HepG2 (cell line): ENCODE results near the gene SYNJ2. TPM values are rescaled to one million over a fixed set of nuclear protein-coding genes. Genes with fewer than 3 reads are reported as not detected.

Experiments
- ATAC-seq: fragments of 200-7000 bp; cut with Tn5 transposase; 3 replicates; pipeline ENCODE4 v1.9.1; 2020; ENCODE audit warnings: mild to moderate bottlenecking, moderate library complexity
- BruUV-seq: library from RNA; stranded (reverse); fragments of 400-500 nt; replicated peaks from 2 replicates; lab custom pipeline; 2021; lab: Mats Ljungman, UMichigan
- CTCF ChIA-PET: fragments of 300-600 bp; formaldehyde crosslinking; extraction: SDS; loops from one replicate; lab custom pipeline; 2021; ENCODE audit warnings: low total read pairs, inconsistent platforms, low intra/inter-chr PET ratio; lab: Yijun Ruan, JAX
- POLR2A ChIA-PET: fragments of 350-600 bp; sonication (Branson Sonifier 250); formaldehyde crosslinking; loops from one replicate; lab custom pipeline; 2020; ENCODE audit warnings: antibody characterized with exemption, inconsistent platforms; lab: Yijun Ruan, JAX
- DNase-seq: peaks from one replicate; pipeline ENCODE4 v3.0.0-alpha.2; 2015; ENCODE audit warnings: low spot score
- FAIRE-seq: peaks from 3 replicates; lab custom pipeline; 2011; peaks lifted over from hg19 to GRCh38; lab: Jason Lieb, UNC
- H2AFZ ChIP-seq: one replicate; pipeline ENCODE4 v1.6.1; 2011; ENCODE audit warnings: low read length, inconsistent platforms
- H3K27ac ChIP-seq: fragments of 300-600 bp; 3 replicates; pipeline ENCODE4 v1.8.0; 2011; ENCODE audit warnings: mixed run types, mild to moderate bottlenecking, mixed read lengths, low read length, inconsistent platforms; ENCODE audit not compliant: insufficient read depth; ENCODE audit errors: extremely low read length
- H3K27me3 ChIP-seq, 2 experiments: fragments of 200-600 bp in 1 of 2; 2 replicates in 1 of 2; 3 replicates in 1 of 2; pipeline versions ENCODE4 v1.6.0 to v1.8.0; 2011; ENCODE audit warnings: low read length in 2 of 2, mild to moderate bottlenecking in 2 of 2, moderate library complexity in 2 of 2, inconsistent platforms in 1 of 2; ENCODE audit not compliant: insufficient read depth in 2 of 2, control insufficient read depth in 1 of 2
- H3K36me3 ChIP-seq, 2 experiments: fragments of 200-600 bp in 1 of 2; replicated peaks in 1 of 2; 2 replicates in 1 of 2; 3 replicates in 1 of 2; pipeline versions ENCODE4 v1.5.1 to v1.8.0; 2011; ENCODE audit warnings: low read length in 2 of 2, inconsistent platforms in 1 of 2; ENCODE audit not compliant: insufficient read depth in 2 of 2, control insufficient read depth in 1 of 2
- H3K4me1 ChIP-seq: 2 replicates; pipeline ENCODE4 v1.5.1; 2012; ENCODE audit warnings: low read length, inconsistent platforms; ENCODE audit not compliant: insufficient read depth
- H3K4me2 ChIP-seq: 2 replicates; pipeline ENCODE4 v1.6.0; 2011; ENCODE audit warnings: low read depth, low read length, inconsistent platforms
- H3K4me3 ChIP-seq, 3 experiments: fragments of 200-600 bp in 1 of 3; sonication (generic), shearing (Covaris generic) in 1 of 3; replicated peaks in 1 of 3; 2 replicates each; pipeline ENCODE4 v1.5.1; 2011 to 2016; ENCODE audit warnings: low read length in 3 of 3, inconsistent platforms in 2 of 3, low read depth in 2 of 3, mild to moderate bottlenecking in 2 of 3, control low read depth in 1 of 3, mixed read lengths in 1 of 3; ENCODE audit not compliant: insufficient read depth in 1 of 3
- H3K79me2 ChIP-seq: one replicate; pipeline ENCODE4 v1.6.1; 2011; ENCODE audit warnings: low read length, inconsistent platforms; ENCODE audit not compliant: insufficient read depth
- H3K9ac ChIP-seq: 2 replicates; pipeline ENCODE4 v1.6.0; 2011; ENCODE audit warnings: mild to moderate bottlenecking, low read depth, low read length, inconsistent platforms; ENCODE audit not compliant: insufficient read depth
- H3K9me3 ChIP-seq: 2 replicates; pipeline ENCODE4 v1.5.1; 2012; ENCODE audit warnings: mild to moderate bottlenecking, low read length
- H4K20me1 ChIP-seq: 2 replicates; pipeline ENCODE4 v1.6.0; 2011; ENCODE audit warnings: inconsistent platforms, mild to moderate bottlenecking, low read length, moderate library complexity; ENCODE audit not compliant: insufficient read depth
- CEBPG ChIP-seq: IDR thresholded peaks from 2 replicates; pipeline ENCODE4 v1.6.1; 2016
- DNMT3B ChIP-seq: conservative IDR thresholded peaks from 2 replicates; pipeline ENCODE4 v1.6.1; 2016; ENCODE audit warnings: missing biosample characterization, control low read depth
- E2F2 ChIP-seq: sonication (generic); formaldehyde crosslinking; IDR thresholded peaks from 2 replicates; pipeline ENCODE4 v1.4.0; 2020; ENCODE audit warnings: missing genetic modification reagents, borderline replicate concordance
- MXI1 ChIP-seq: IDR thresholded peaks from 3 replicates; pipeline ENCODE4 v1.6.1; 2012; ENCODE audit warnings: low read depth, low read length, inconsistent platforms, borderline replicate concordance
- PHF5A ChIP-seq: IDR thresholded peaks from one replicate; pipeline ENCODE4 v1.6.1; 2018; ENCODE audit warnings: low read depth, missing genetic modification reagents; ENCODE audit not compliant: unreplicated experiment
- RARG ChIP-seq: sonication (generic); formaldehyde crosslinking; IDR thresholded peaks from 2 replicates; pipeline ENCODE4 v1.4.0; 2020; ENCODE audit warnings: low read depth, mild to moderate bottlenecking, missing genetic modification reagents
- SRY ChIP-seq: sonication (generic); formaldehyde crosslinking; IDR thresholded peaks from 2 replicates; pipeline ENCODE4 v1.8.0; 2022; ENCODE audit warnings: mild to moderate bottlenecking, missing genetic modification reagents
- SSRP1 ChIP-seq: IDR thresholded peaks from 2 replicates; pipeline ENCODE4 v1.6.1; 2016; ENCODE audit warnings: control low read depth
- STAT5B ChIP-seq: sonication (generic); formaldehyde crosslinking; IDR thresholded peaks from 2 replicates; pipeline ENCODE4 v1.4.0; 2020; ENCODE audit warnings: missing genetic modification reagents
- ZBTB37 ChIP-seq: sonication (generic); formaldehyde crosslinking; IDR thresholded peaks from 2 replicates; pipeline ENCODE4 v1.4.0; 2020; ENCODE audit warnings: mild to moderate bottlenecking, missing genetic modification reagents
- ZGPAT ChIP-seq: IDR thresholded peaks from 2 replicates; pipeline ENCODE4 v1.6.1; 2016; ENCODE audit warnings: mild to moderate bottlenecking
- ZNF251 ChIP-seq: sonication (generic); formaldehyde crosslinking; IDR thresholded peaks from 2 replicates; pipeline ENCODE4 v1.9.0; 2021; ENCODE audit warnings: mild to moderate bottlenecking, missing genetic modification reagents
- ZNF501 ChIP-seq: sonication (generic); formaldehyde crosslinking; IDR thresholded peaks from 2 replicates; pipeline ENCODE4 v1.5.1; 2020; ENCODE audit warnings: mild to moderate bottlenecking, moderate library complexity, missing genetic modification reagents
- ZNF746 ChIP-seq: sonication (generic); formaldehyde crosslinking; IDR thresholded peaks from 2 replicates; pipeline ENCODE4 v1.8.0; 2022; ENCODE audit warnings: mild to moderate bottlenecking, missing genetic modification reagents
- WGBS: methylation state at CpG from one replicate; pipeline ENCODE4 v1.1.6; 2017; ENCODE audit warnings: low lambda C conversion rate; 5-methylcytosine and 5-hydroxymethylcytosine counted together
- in situ Hi-C: cut with HindIII; loops from 2 replicates; pipeline ENCODE4 v1.10.0; 2017; ENCODE audit warnings: low pct_unique_long_range_greater_than_20kb; ENCODE audit not compliant: extremely low pct_ligation_motif_present
- intact Hi-C: fragments of 100-400 bp; cut with micrococcal nuclease; formaldehyde crosslinking; loops from one replicate; pipeline ENCODE4 v1.10.0; 2022; ENCODE audit not compliant: unreplicated experiment
- polyA plus RNA-seq, 8 experiments: library from polyadenylated mRNA; depleted of rRNA in 3 of 8; stranded (reverse) in 7 of 8; unstranded in 1 of 8; fragments of >200 nt; fragmentation: Illumina TruSeq in 4 of 8; extraction: Trizol in 4 of 8; gene quantifications; 2 replicates each; pipeline versions ENCODE4 v1.2.1 to v1.2.3, GENCODE V29; 2011 to 2016; ENCODE audit warnings: low read depth in 4 of 8, missing spikeins in 1 of 8, mixed read lengths in 1 of 8; ENCODE audit not compliant: insufficient read depth in 1 of 8
- total RNA-seq, 5 experiments: library from RNA; depleted of rRNA; stranded (reverse); fragments of >200 nt; fragmentation: Illumina TruSeq; extraction: Trizol; gene quantifications; 2 replicates each; pipeline ENCODE4 v1.2.3, GENCODE V29; 2016; ENCODE audit warnings: low read depth in 1 of 5
- TF ChIP-seq, protein P1 (sequence below): sonication (generic); formaldehyde crosslinking; IDR thresholded peaks from 2 replicates; pipeline ENCODE4 v1.5.0; 2020; ENCODE audit warnings: mild to moderate bottlenecking, missing genetic modification reagents

The SYNJ2 gene
- total and polyA plus RNA-seq, 2 of the 13 experiments (the other 11 are each of a cell fraction or from before 2014, with no cell fraction given) = 39.1 to 57.6 TPM

DNA sequence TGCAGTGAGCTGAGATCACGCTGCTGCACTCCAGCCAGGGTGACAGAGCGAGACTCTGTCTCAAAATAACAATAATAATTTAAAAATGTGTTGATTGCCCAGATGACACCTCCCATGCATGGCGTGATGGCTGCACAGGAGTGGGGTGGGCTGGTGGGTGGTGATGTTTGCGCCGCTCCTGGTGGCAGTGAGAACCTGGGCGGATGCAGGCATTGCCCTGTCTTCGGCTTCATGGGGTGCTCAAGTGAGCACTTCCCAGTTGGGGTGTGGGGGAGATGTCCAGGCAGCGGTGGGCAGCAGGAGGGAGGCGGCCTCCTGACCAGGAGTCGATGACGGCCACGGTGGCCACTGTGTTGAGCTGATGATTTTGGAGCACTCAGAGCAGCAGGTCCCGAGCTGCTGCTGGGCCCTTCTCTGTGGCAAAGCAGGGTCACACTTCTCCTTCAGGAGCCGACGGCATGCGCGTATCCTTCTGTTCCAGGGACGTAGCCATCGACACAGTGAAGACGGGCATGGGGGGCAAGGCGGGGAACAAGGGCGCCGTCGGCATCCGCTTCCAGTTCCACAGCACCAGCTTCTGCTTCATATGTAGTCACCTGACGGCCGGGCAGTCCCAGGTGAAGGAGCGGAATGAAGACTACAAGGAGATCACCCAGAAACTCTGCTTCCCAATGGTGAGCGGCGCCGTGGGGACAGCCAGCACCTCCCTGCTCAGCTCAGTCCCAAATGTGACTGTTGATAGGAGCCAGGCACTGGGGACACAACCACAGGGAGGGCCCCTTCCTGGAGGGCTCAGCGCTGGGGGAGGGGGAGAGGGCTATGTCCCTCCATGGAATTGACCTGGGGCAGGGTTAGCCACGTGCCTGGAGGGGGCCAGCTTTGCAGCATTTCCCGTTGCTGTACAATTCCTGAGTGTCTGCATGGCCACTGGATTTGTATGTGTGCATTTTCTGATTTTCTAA lies 89.7 kb downstream of the SYNJ2 start (continued):
- TF ChIP-seq E2F2 (CRISPR knock-in tag) = no peak
- TF ChIP-seq, all 625 proteins: peak for 18

DNA sequence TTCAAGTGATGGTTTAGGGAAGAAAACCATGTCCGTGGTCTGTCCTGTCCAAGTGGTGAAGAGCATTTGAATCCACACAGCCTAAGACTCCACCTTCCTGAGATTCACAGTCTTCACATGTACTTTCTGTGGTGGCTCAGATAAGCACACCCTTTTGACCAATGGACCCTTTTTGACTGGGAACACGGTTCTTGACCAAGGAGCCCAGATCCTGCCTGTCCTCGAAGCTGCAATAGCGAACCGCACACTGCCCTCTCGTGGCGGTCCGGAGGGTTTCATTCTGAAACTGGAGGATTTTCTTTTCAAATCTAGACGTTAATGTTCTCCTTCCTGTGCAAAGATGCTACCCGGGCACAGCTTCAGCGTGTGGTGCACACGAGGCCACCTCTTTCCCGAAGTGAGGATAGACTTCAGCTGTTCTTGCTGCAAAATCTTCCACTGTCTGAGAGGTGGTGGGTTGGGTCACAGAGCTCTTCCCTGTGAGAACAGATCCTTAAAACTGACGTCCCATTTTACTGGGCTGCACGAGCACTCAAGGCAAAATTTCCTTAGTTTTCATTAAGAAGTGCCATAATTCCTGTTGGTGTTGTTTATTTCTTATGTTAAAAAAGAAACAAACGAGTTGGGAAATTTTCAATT lies 90.5 kb downstream of the SYNJ2 start:
- WGBS = 26% methylated on average over 16 of the region's 16 CpGs
- intact Hi-C loops (loop anchor here (1.0 to 10.0 kb wide), 5 partner anchors 38 to 117 kb away; partner anchors contain the start of gene SYNJ2), in situ Hi-C loops (loop anchor here (5.0 kb wide), 1 partner anchor 90 kb away; the partner anchor contains the start of gene SYNJ2)
- BruUV-seq = no TSS peak
- Histone ChIP-seq H2AFZ (no peak overlapping the region), H3K4me2 (no peak overlapping the region), H3K9ac (no peak overlapping the region), H4K20me1 (no peaks in the 10 kb centered on the region), H3K4me1 (peaks cover 32% of the 10 kb centered on the region), H3K9me3 (no peaks in the 10 kb centered on the region), H3K36me3 (peaks cover 51 to 84% of the 10 kb centered on the region in 2 experiments), H3K27me3 (no peaks in the 10 kb centered on the region), H3K79me2 (no peaks in the 10 kb centered on the region), H3K27ac (peak overlapping the region; percentile 16), H3K4me3 (no peak overlapping the region)
- FAIRE-seq (peak; percentile 98), DNase-seq (peak; percentile 71), ATAC-seq (peak; percentile 77)
- ChIA-PET CTCF (interaction anchor here (0.9 to 2.8 kb wide), 5 partner anchors 90 to 133 kb away, joined by 3 to 19 read pairs (median 4); partner anchors contain the start of gene SYNJ2), POLR2A (interaction anchor here (0.8 to 3.1 kb wide), 8 partner anchors 57 to 118 kb away, joined by 3 to 16 read pairs (median 4); partner anchors contain the start of gene SYNJ2)
- no peak for TF ChIP-seq ZNF251 (CRISPR knock-in tag)
- TF ChIP-seq STAT5B = no peak
- no peak for TF ChIP-seq ZBTB37 (CRISPR knock-in tag)
- no peak for TF ChIP-seq ZGPAT (CRISPR knock-in tag)
- peak; percentile 63; the same call in 1 of the 2 replicates for TF ChIP-seq DNMT3B (CRISPR knock-in tag)
- no peak for TF ChIP-seq SRY
- TF ChIP-seq PHF5A = peak; percentile 89
- TF ChIP-seq ZNF746 (CRISPR knock-in tag) = no peak
- TF ChIP-seq MXI1 = peak; percentile 9; the same call in 1 of the 3 replicates
- peak; percentile 70 for TF ChIP-seq ZNF501
- TF ChIP-seq, protein P1, sequence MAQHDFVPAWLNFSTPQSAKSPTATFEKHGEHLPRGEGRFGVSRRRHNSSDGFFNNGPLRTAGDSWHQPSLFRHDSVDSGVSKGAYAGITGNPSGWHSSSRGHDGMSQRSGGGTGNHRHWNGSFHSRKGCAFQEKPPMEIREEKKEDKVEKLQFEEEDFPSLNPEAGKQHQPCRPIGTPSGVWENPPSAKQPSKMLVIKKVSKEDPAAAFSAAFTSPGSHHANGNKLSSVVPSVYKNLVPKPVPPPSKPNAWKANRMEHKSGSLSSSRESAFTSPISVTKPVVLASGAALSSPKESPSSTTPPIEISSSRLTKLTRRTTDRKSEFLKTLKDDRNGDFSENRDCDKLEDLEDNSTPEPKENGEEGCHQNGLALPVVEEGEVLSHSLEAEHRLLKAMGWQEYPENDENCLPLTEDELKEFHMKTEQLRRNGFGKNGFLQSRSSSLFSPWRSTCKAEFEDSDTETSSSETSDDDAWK (CRISPR knock-in tag) = no peak
- no peak for TF ChIP-seq RARG (CRISPR knock-in tag)
- no peak; the same call in 1 of the 2 replicates for TF ChIP-seq SSRP1
- 0 out of 2 replicates have a peak, but pooled peaks have one; percentile 14 for TF ChIP-seq CEBPG (CRISPR knock-in tag)
